ENCODE results near the gene DNMT3B. TPM values are rescaled to one million over a fixed set of nuclear protein-coding genes. Genes with fewer than 3 reads are reported as not detected.

Gene DNMT3B
- total RNA-seq, 1 donor from 2014 or later = 0.75 TPM

GRCh38 chr20:32848846-32849245 lies 86.7 kb downstream of the DNMT3B start:
- Histone ChIP-seq H3K27ac (no peak overlapping the region), H3K36me3 (peaks cover 48 to 85% of the 10 kb centered on the region in 2 donors), H3K27me3 (no peaks in the 10 kb centered on the region), H3K4me1 (no peaks in the 10 kb centered on the region), H3K9me3 (no peaks in the 10 kb centered on the region), H3K4me3 (no peak overlapping the region)
- DNase-seq (ENCODE audit: low spot score in 2 of 2) = no peak
- TF ChIP-seq CTCF (IDR thresholded peaks at IDR 0.05) = no peak
- intact Hi-C loops (cut with DNase I) = no loop called here

GRCh38 chr20:32849577-32849976 lies 87.4 kb downstream of the DNMT3B start:
- intact Hi-C loops (cut with DNase I) = no loop called here
- Histone ChIP-seq H3K4me1 (no peaks in the 10 kb centered on the region), H3K4me3 (no peak overlapping the region), H3K36me3 (peaks cover 54 to 85% of the 10 kb centered on the region in 2 donors), H3K27ac (no peak overlapping the region), H3K9me3 (no peaks in the 10 kb centered on the region), H3K27me3 (no peaks in the 10 kb centered on the region)
- no peak for DNase-seq (ENCODE audit: low spot score in 2 of 2)
- TF ChIP-seq CTCF (IDR thresholded peaks at IDR 0.05) = no peak

- H3K36me3 ChIP-seq = peaks cover 16 to 44% of the 10 kb centered on the region in 2 donors
- H3K27ac ChIP-seq = no peak overlapping the region
- H3K4me3 ChIP-seq = no peak overlapping the region
- intact Hi-C loops (cut with DNase I) = no loop called here
- no peaks in the 10 kb centered on the region for H3K27me3 ChIP-seq
- no peaks in the 10 kb centered on the region for H3K9me3 ChIP-seq
- TF ChIP-seq CTCF (IDR thresholded peaks at IDR 0.05) = no peak
- no peaks in the 10 kb centered on the region for H3K4me1 ChIP-seq
- no peak for DNase-seq (ENCODE audit: low spot score in 2 of 2)
Observed at GRCh38 chr20:32855387-32855786, 93.2 kb downstream of the DNMT3B start.

- no peaks in the 10 kb centered on the region for H3K9me3 ChIP-seq
- no peaks in the 10 kb centered on the region for H3K27me3 ChIP-seq
- intact Hi-C loops (cut with DNase I) = no loop called here
- DNase-seq (ENCODE audit: low spot score in 2 of 2) = no peak
- H3K4me1 ChIP-seq = no peaks in the 10 kb centered on the region
- H3K36me3 ChIP-seq = peaks cover 16 to 17% of the 10 kb centered on the region in 2 donors
- TF ChIP-seq CTCF (IDR thresholded peaks at IDR 0.05) = no peak
- no peak overlapping the region for H3K27ac ChIP-seq
- H3K4me3 ChIP-seq = no peak overlapping the region
Observed at GRCh38 chr20:32858189-32858588, 96.0 kb downstream of the DNMT3B start.

Other genes with a start within 250 kb of the DNMT3B start
- gene NOL4L, start 177.1 kb upstream of the DNMT3B start, total RNA-seq = 19.8 TPM
- not detected for gene C20orf203, start 88.4 kb upstream of the DNMT3B start, total RNA-seq
- gene COMMD7, start 18.9 kb upstream of the DNMT3B start, total RNA-seq = 90.3 TPM
- gene MAPRE1, start 57.6 kb downstream of the DNMT3B start, total RNA-seq = 49.0 TPM
- not detected for gene EFCAB8, start 96.5 kb downstream of the DNMT3B start, total RNA-seq
- gene SUN5, start 242.0 kb downstream of the DNMT3B start, total RNA-seq = not detected
- not detected for gene BPIFB2, start 245.3 kb downstream of the DNMT3B start, total RNA-seq

Measured in ascending aorta (tissue), 2 donors.